Fibroblast of lung (primary cell): ENCODE data around the gene ARL15. TPM values are rescaled to one million over a fixed set of nuclear protein-coding genes. Genes with fewer than 3 reads are reported as not detected.

Experiments
- DNase-seq, 2 donors: peaks; one replicate each; pipeline versions ENCODE4 v3.0.0 to v3.0.0-alpha.2; 2010; ENCODE audit warnings: low read depth in 2 of 2
- H2AFZ ChIP-seq: 2 replicates; pipeline ENCODE4 v1.5.1; 2012; ENCODE audit warnings: low read length, control low read depth, inconsistent platforms
- H3K27ac ChIP-seq: 2 replicates; pipeline ENCODE4 v1.5.1; 2011; ENCODE audit warnings: low read length, control low read depth; ENCODE audit not compliant: insufficient read depth
- H3K27me3 ChIP-seq: 2 replicates; pipeline ENCODE4 v1.5.1; 2011; ENCODE audit warnings: mild to moderate bottlenecking, low read length; ENCODE audit not compliant: control insufficient read depth, insufficient read depth
- H3K36me3 ChIP-seq: 2 replicates; pipeline ENCODE4 v1.5.1; 2011; ENCODE audit warnings: low read length; ENCODE audit not compliant: control insufficient read depth, insufficient read depth
- H3K4me1 ChIP-seq: 2 replicates; pipeline ENCODE4 v1.5.1; 2011; ENCODE audit warnings: low read length; ENCODE audit not compliant: control insufficient read depth, insufficient read depth; ENCODE audit errors: extremely low read depth
- H3K4me2 ChIP-seq: 2 replicates; pipeline ENCODE4 v1.5.1; 2011; ENCODE audit warnings: low read length, control low read depth; ENCODE audit not compliant: insufficient read depth; ENCODE audit errors: extremely low read depth
- H3K4me3 ChIP-seq, 4 experiments: fragments of 200-600 bp in 1 of 4; sonication (generic) in 1 of 4; replicated peaks in 1 of 4; 2 replicates each; pipeline ENCODE4 v1.5.1; 2011 to 2016; ENCODE audit warnings: low read length in 4 of 4, low read depth in 3 of 4, mild to moderate bottlenecking in 3 of 4, control low read depth in 2 of 4, inconsistent platforms in 1 of 4, mixed read lengths in 1 of 4; ENCODE audit not compliant: insufficient read depth in 1 of 4; ENCODE audit errors: control extremely low read depth in 1 of 4
- H3K79me2 ChIP-seq: 2 replicates; pipeline ENCODE4 v1.5.1; 2012; ENCODE audit warnings: mild to moderate bottlenecking, low read length, inconsistent platforms; ENCODE audit not compliant: control insufficient read depth, insufficient read depth
- H3K9ac ChIP-seq: 2 replicates; pipeline ENCODE4 v1.5.1; 2011; ENCODE audit warnings: mild to moderate bottlenecking, low read length, control low read depth; ENCODE audit not compliant: insufficient read depth
- H3K9me3 ChIP-seq: 2 replicates; pipeline ENCODE4 v1.5.1; 2012; ENCODE audit warnings: low read depth, low read length; ENCODE audit not compliant: control insufficient read depth, insufficient read depth
- H4K20me1 ChIP-seq: 2 replicates; pipeline ENCODE4 v1.5.1; 2011; ENCODE audit warnings: low read length; ENCODE audit not compliant: control insufficient read depth, insufficient read depth; ENCODE audit errors: extremely low read depth
- CTCF ChIP-seq, 2 donors: IDR thresholded peaks in 1 of 2; conservative IDR thresholded peaks in 1 of 2; 1 replicate in 1 of 2; 2 replicates in 1 of 2; pipeline ENCODE4 v1.5.1; 2011 to 2012; ENCODE audit warnings: low read length in 2 of 2, control low read depth in 1 of 2, inconsistent platforms in 1 of 2, low read depth in 1 of 2, mild to moderate bottlenecking in 1 of 2
- EZH2 ChIP-seq: IDR thresholded peaks from 2 replicates; pipeline ENCODE4 v1.5.1; 2012; ENCODE audit warnings: low read length, control low read depth, mild to moderate bottlenecking; ENCODE audit errors: missing control alignments
- polyA plus RNA-seq, 2 donors: library from polyadenylated mRNA; depleted of rRNA in 1 of 2; stranded (reverse) in 1 of 2; unstranded in 1 of 2; fragments of >200 nt; gene quantifications; 2 replicates each; pipeline ENCODE4 v1.2.1, GENCODE V29; 2011 to 2012; ENCODE audit warnings: missing spikeins in 1 of 2
- total RNA-seq: library from RNA; depleted of rRNA; stranded (reverse); fragments of >200 nt; gene quantifications from 2 replicates; pipeline ENCODE4 v1.2.1, GENCODE V29; 2014

The ARL15 gene
- total and polyA plus RNA-seq, 2 donors (not counting 1 experiment from before 2014, with no cell fraction given), result 20.6 to 28.7 TPM

- no peak overlapping the region for H3K27ac ChIP-seq
- H3K4me3 ChIP-seq, result no peak overlapping the region
- H3K27me3 ChIP-seq, result no peaks in the 10 kb centered on the region
- no peak for TF ChIP-seq EZH2
- TF ChIP-seq CTCF (conservative IDR thresholded peaks at IDR 0.05 in 1 of 2, IDR thresholded peaks at IDR 0.05 in 1 of 2; ENCODE audit: low read depth in 1 of 2, low read length in 2 of 2), result no peak
- H3K36me3 ChIP-seq, result no peaks in the 10 kb centered on the region
- no peaks in the 10 kb centered on the region for H3K4me1 ChIP-seq
- no peak overlapping the region for H3K9ac ChIP-seq
- no peaks in the 10 kb centered on the region for H4K20me1 ChIP-seq
- no peak for DNase-seq
- H2AFZ ChIP-seq, result no peak overlapping the region
- no peak overlapping the region for H3K4me2 ChIP-seq
- no peaks in the 10 kb centered on the region for H3K9me3 ChIP-seq
- H3K79me2 ChIP-seq, result no peaks in the 10 kb centered on the region
These were observed 366.4 kb downstream of the ARL15 start for GRCh38 chr5:53943938-53944337.

GRCh38 chr5:53942724-53943123 lies 367.6 kb downstream of the ARL15 start:
- DNase-seq, result peak; percentile 73 to 81
- no peaks in the 10 kb centered on the region for H4K20me1 ChIP-seq
- no peaks in the 10 kb centered on the region for H3K79me2 ChIP-seq
- H3K27ac ChIP-seq, result no peak overlapping the region
- no peak overlapping the region for H2AFZ ChIP-seq
- no peak overlapping the region for H3K4me2 ChIP-seq
- H3K4me3 ChIP-seq, result no peak overlapping the region
- no peaks in the 10 kb centered on the region for H3K27me3 ChIP-seq
- H3K36me3 ChIP-seq, result no peaks in the 10 kb centered on the region
- H3K9ac ChIP-seq, result no peak overlapping the region
- H3K4me1 ChIP-seq, result no peaks in the 10 kb centered on the region
- no peaks in the 10 kb centered on the region for H3K9me3 ChIP-seq
- no peak for TF ChIP-seq EZH2
- no peak for TF ChIP-seq CTCF (conservative IDR thresholded peaks at IDR 0.05 in 1 of 2, IDR thresholded peaks at IDR 0.05 in 1 of 2; ENCODE audit: low read depth in 1 of 2, low read length in 2 of 2)

- DNase-seq, result peak in 1 of 2 donors; percentile 26
- TF ChIP-seq EZH2, result no peak
- TF ChIP-seq CTCF (conservative IDR thresholded peaks at IDR 0.05 in 1 of 2, IDR thresholded peaks at IDR 0.05 in 1 of 2; ENCODE audit: low read depth in 1 of 2, low read length in 2 of 2), result no peak
These were observed 369.5 kb downstream of the ARL15 start for GRCh38 chr5:53940921-53941320.

More at GRCh38 chr5:53940921-53941320, 369.5 kb downstream of the ARL15 start:
- H3K79me2 ChIP-seq, result no peaks in the 10 kb centered on the region
- H2AFZ ChIP-seq, result no peak overlapping the region
- H4K20me1 ChIP-seq, result no peaks in the 10 kb centered on the region
- H3K4me3 ChIP-seq, result no peak overlapping the region
- H3K36me3 ChIP-seq, result no peaks in the 10 kb centered on the region
- H3K27me3 ChIP-seq, result no peaks in the 10 kb centered on the region
- H3K4me2 ChIP-seq, result no peak overlapping the region
- no peak overlapping the region for H3K9ac ChIP-seq
- H3K27ac ChIP-seq, result no peak overlapping the region
- no peaks in the 10 kb centered on the region for H3K9me3 ChIP-seq
- H3K4me1 ChIP-seq, result no peaks in the 10 kb centered on the region
